Measurements from ENCODE around the gene SWAP70.

Gene SWAP70

GRCh38 chr11:9731256-9731655, 67.4 kb downstream of the SWAP70 start:
- H3K4me3 ChIP-seq (replicated peaks; ENCODE audit: low read depth, low read length) = no peak overlapping the region
- TF ChIP-seq CTCF (IDR thresholded peaks at IDR 0.05; ENCODE audit: low read length, missing control alignments) = no peak
- no peak for DNase-seq (ENCODE audit: low read depth)

GRCh38 chr11:9732453-9732852, 68.6 kb downstream of the SWAP70 start:
- TF ChIP-seq CTCF (IDR thresholded peaks at IDR 0.05; ENCODE audit: low read length, missing control alignments) = no peak
- H3K4me3 ChIP-seq (replicated peaks; ENCODE audit: low read depth, low read length) = no peak overlapping the region

GRCh38 chr11:9733212-9733611, 69.3 kb downstream of the SWAP70 start:
- no peak for TF ChIP-seq CTCF (IDR thresholded peaks at IDR 0.05; ENCODE audit: low read length, missing control alignments)

More at GRCh38 chr11:9732453-9732852, 68.6 kb downstream of the SWAP70 start:
- DNase-seq (ENCODE audit: low read depth) = no peak

GRCh38 chr11:9735236-9735635, 71.4 kb downstream of the SWAP70 start:
- TF ChIP-seq CTCF (IDR thresholded peaks at IDR 0.05; ENCODE audit: low read length, missing control alignments) = no peak
- DNase-seq (ENCODE audit: low read depth) = no peak
- H3K4me3 ChIP-seq (replicated peaks; ENCODE audit: low read depth, low read length) = no peak overlapping the region

More at GRCh38 chr11:9733212-9733611, 69.3 kb downstream of the SWAP70 start:
- no peak overlapping the region for H3K4me3 ChIP-seq (replicated peaks; ENCODE audit: low read depth, low read length)
- no peak for DNase-seq (ENCODE audit: low read depth)

GRCh38 chr11:9735919-9736318, 72.0 kb downstream of the SWAP70 start:
- TF ChIP-seq CTCF (IDR thresholded peaks at IDR 0.05; ENCODE audit: low read length, missing control alignments) = no peak
- no peak for DNase-seq (ENCODE audit: low read depth)

GRCh38 chr11:9736365-9736764, 72.5 kb downstream of the SWAP70 start:
- DNase-seq (ENCODE audit: low read depth) = no peak
- TF ChIP-seq CTCF (IDR thresholded peaks at IDR 0.05; ENCODE audit: low read length, missing control alignments) = no peak

More at GRCh38 chr11:9735919-9736318, 72.0 kb downstream of the SWAP70 start:
- H3K4me3 ChIP-seq (replicated peaks; ENCODE audit: low read depth, low read length) = no peak overlapping the region

GRCh38 chr11:9738116-9738515, 74.2 kb downstream of the SWAP70 start:
- TF ChIP-seq CTCF (IDR thresholded peaks at IDR 0.05; ENCODE audit: low read length, missing control alignments) = no peak

More at GRCh38 chr11:9736365-9736764, 72.5 kb downstream of the SWAP70 start:
- H3K4me3 ChIP-seq (replicated peaks; ENCODE audit: low read depth, low read length) = no peak overlapping the region

More at GRCh38 chr11:9738116-9738515, 74.2 kb downstream of the SWAP70 start:
- no peak overlapping the region for H3K4me3 ChIP-seq (replicated peaks; ENCODE audit: low read depth, low read length)
- DNase-seq (ENCODE audit: low read depth) = peak; percentile 62
